Nephron progenitor cell (in vitro differentiated cells): Measurements from ENCODE around the gene SMIM28.

Experiments used
- DNase-seq: peaks from one replicate; pipeline ENCODE4 v3.0.0; 2021
- H3K27ac Mint-ChIP-seq: 2 replicates; pipeline ENCODE4 v1.8.0; 2021; ENCODE audit warnings: mild to moderate bottlenecking, moderate library complexity, mixed read lengths
- H3K27me3 Mint-ChIP-seq: 2 replicates; pipeline ENCODE4 v1.8.0; 2021; ENCODE audit warnings: mild to moderate bottlenecking, low read depth, mixed read lengths; ENCODE audit not compliant: poor library complexity
- H3K36me3 Mint-ChIP-seq: 2 replicates; pipeline ENCODE4 v1.8.0; 2021; ENCODE audit warnings: low read depth, mixed read lengths
- H3K4me1 Mint-ChIP-seq: 2 replicates; pipeline ENCODE4 v1.8.0; 2021; ENCODE audit warnings: mixed read lengths
- H3K4me3 Mint-ChIP-seq: 2 replicates; pipeline ENCODE4 v1.8.0; 2021; ENCODE audit warnings: mild to moderate bottlenecking, moderate library complexity, mixed read lengths
- H3K9me3 Mint-ChIP-seq: 2 replicates; pipeline ENCODE4 v1.8.0; 2021; ENCODE audit warnings: mild to moderate bottlenecking, moderate library complexity, mixed read lengths
- CTCF ChIP-seq: fragments of 200-600 bp; sonication (generic); IDR thresholded peaks from 2 replicates; pipeline ENCODE4 v1.5.0; 2021; ENCODE audit warnings: antibody characterized with exemption

The SMIM28 gene

DNA sequence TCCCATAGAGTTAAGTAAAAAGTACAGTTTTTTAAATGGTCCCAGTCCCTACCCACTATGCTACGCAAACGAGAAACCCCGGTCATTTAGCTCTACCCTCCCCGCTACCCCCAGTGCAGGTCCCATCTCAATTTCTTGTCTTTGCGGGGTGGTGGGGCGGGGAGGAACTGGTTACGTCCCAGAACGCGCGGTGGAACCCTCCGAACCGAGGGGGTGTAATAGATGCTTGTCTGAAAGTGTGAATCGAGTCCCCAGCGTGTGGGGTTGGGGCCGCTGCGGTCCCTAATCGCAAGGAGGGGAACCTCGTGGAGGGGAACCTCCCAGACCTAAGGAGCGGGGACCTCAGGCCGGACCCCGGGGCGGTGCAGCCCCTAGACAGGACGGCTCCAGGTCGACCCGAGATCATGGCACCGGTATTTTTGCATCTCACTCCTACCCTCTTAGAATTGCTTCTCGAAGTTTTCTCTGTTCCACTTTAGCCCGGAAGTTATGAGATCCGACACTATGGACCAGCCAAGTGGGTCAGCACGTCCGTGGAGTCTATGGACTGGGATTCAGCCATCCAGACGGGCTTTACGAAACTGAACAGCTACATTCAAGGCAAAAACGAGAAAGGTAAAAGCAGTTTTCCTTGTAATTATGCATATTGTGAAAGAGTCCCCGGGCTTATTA, 27.1 kb downstream of the SMIM28 start:
- peak; percentile 33 for DNase-seq
- TF ChIP-seq CTCF, result no peak

DNA sequence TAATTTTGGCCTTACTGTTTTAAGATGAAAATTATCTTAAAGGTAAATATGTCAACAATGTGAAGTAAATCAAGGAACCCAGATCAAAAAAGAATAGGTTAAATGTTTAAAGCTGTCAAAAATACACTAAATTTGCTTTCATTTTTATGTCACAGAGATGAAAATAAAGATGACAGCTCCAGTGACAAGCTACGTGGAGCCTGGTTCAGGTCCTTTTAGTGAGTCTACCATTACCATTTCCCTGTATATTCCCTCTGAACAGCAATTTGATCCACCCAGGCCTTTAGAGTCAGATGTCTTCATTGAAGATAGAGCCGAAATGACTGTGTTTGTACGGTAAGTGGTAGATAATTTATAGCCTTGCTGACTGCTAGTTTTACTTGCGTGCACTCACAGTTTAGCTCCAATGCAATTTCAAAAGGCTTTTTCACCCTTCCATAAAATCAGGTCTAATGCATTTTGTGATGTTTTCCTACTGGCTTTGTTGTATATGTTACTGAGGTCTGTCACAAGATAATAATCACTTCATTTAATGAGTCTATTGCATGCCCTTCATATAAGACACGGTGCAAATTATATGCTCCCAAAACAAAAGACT, 28.2 kb downstream of the SMIM28 start:
- H3K36me3 Mint-ChIP-seq, result peaks cover 38% of the 10 kb centered on the region
- no peak overlapping the region for H3K27ac Mint-ChIP-seq
- peak overlapping the region; percentile 89 for H3K4me3 Mint-ChIP-seq
- TF ChIP-seq CTCF, result no peak
- no peak for DNase-seq
- H3K4me1 Mint-ChIP-seq, result peaks cover 16% of the 10 kb centered on the region
- no peaks in the 10 kb centered on the region for H3K9me3 Mint-ChIP-seq
- peaks cover 5% of the 10 kb centered on the region for H3K27me3 Mint-ChIP-seq

More for the DNA sequence above, 27.1 kb downstream of the SMIM28 start:
- H3K4me3 Mint-ChIP-seq, result peak overlapping the region; percentile 89
- H3K4me1 Mint-ChIP-seq, result peaks cover 16% of the 10 kb centered on the region
- peaks cover 10% of the 10 kb centered on the region for H3K27me3 Mint-ChIP-seq
- no peaks in the 10 kb centered on the region for H3K9me3 Mint-ChIP-seq
- H3K36me3 Mint-ChIP-seq, result peaks cover 34% of the 10 kb centered on the region
- H3K27ac Mint-ChIP-seq, result no peak overlapping the region

- no peak for TF ChIP-seq CTCF
- peaks cover 5% of the 10 kb centered on the region for H3K27me3 Mint-ChIP-seq
- peaks cover 43% of the 10 kb centered on the region for H3K36me3 Mint-ChIP-seq
- H3K4me1 Mint-ChIP-seq, result peaks cover 16% of the 10 kb centered on the region
- no peak overlapping the region for H3K4me3 Mint-ChIP-seq
- no peak for DNase-seq
- no peaks in the 10 kb centered on the region for H3K9me3 Mint-ChIP-seq
- no peak overlapping the region for H3K27ac Mint-ChIP-seq
These were observed 28.7 kb downstream of the SMIM28 start for GRCh38 chr6:138406443-138406842.

- Mint-ChIP-seq H3K4me1 (peaks cover 12% of the 10 kb centered on the region), H3K27ac (no peak overlapping the region), H3K9me3 (no peaks in the 10 kb centered on the region), H3K4me3 (no peak overlapping the region), H3K27me3 (no peaks in the 10 kb centered on the region), H3K36me3 (peaks cover 72% of the 10 kb centered on the region)
- TF ChIP-seq CTCF, result no peak
- no peak for DNase-seq
These were observed 32.5 kb downstream of the SMIM28 start for GRCh38 chr6:138410048-138410735.

DNA sequence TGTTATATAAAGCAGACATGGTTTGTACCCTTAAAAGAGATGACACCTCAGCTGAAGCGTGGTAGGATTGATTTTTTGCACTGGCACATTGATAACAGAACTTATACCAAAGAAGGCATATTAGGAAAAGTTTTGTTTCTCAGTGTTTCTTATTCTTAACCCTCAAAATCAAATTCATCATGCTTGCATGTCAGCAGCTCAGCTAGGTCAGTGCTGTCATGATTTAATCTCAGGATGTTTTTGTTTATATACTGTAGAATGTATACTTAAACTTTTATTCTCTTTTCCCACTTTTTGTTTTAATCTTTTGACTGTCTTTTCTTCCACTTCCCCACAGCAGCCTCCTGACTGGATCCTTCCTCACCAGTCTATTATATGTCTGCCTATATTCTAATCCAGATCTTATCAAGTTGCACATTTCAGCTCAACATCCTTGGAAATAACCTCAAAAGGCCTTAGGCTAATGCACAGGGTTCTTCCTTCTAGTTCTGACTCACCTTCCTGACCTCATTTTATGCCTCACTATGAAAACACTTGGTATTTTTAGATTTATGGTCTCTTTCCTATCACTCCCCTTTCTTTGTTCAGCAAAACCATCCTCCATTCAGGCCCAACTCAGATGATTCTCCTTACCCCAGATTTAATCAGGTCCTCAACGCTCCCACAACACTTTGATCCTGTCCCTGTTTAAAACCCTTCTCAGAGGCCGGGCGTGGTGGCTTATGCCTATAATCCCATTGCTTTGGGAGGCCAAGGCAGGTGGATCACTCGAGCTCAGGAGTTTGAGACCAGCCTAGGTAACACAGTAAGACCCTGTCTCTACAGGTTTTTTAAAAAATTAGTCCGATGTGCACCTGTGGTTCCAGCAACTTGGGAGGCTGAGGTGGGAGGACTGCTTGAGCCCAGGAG, 33.5 kb downstream of the SMIM28 start:
- Mint-ChIP-seq H3K27ac (peak overlapping the region; percentile 2), H3K4me1 (peaks cover 2% of the 10 kb centered on the region), H3K36me3 (peaks cover 68% of the 10 kb centered on the region), H3K27me3 (peaks cover 2% of the 10 kb centered on the region), H3K9me3 (no peaks in the 10 kb centered on the region), H3K4me3 (no peak overlapping the region)
- TF ChIP-seq CTCF, result no peak
- no peak for DNase-seq
